HG03575 (cell line): ENCODE data around the gene PAK2.

Experiments used
- ATAC-seq: cut with Tn5 transposase; IDR thresholded peaks from one replicate; pipeline ENCODE4 v1.9.1; 2021; ENCODE audit not compliant: unreplicated experiment, insufficient number of reproducible peaks, low FRiP score; ENCODE audit errors: extremely low read depth

PAK2 gene

GRCh38 chr3:196774191-196774820, 34.6 kb downstream of the PAK2 start:
- no peak for ATAC-seq

GRCh38 chr3:196774848-196775422, 35.3 kb downstream of the PAK2 start:
- no peak for ATAC-seq

GRCh38 chr3:196775938-196776337, 36.3 kb downstream of the PAK2 start:
- ATAC-seq = no peak

GRCh38 chr3:196777836-196778235, 38.2 kb downstream of the PAK2 start:
- ATAC-seq = no peak

GRCh38 chr3:196778755-196779154, 39.1 kb downstream of the PAK2 start:
- no peak for ATAC-seq

GRCh38 chr3:196782511-196782910, 42.9 kb downstream of the PAK2 start:
- no peak for ATAC-seq

- no peak for ATAC-seq
Measured at GRCh38 chr3:196788528-196788927, 48.9 kb downstream of the PAK2 start.

GRCh38 chr3:196789885-196790359, 50.3 kb downstream of the PAK2 start:
- no peak for ATAC-seq

GRCh38 chr3:196790636-196791035, 51.0 kb downstream of the PAK2 start:
- ATAC-seq = no peak

- no peak for ATAC-seq
Measured at GRCh38 chr3:196792771-196793170, 53.1 kb downstream of the PAK2 start.

- no peak for ATAC-seq
Measured at GRCh38 chr3:196793246-196793645, 53.6 kb downstream of the PAK2 start.

- ATAC-seq = no peak
Measured at GRCh38 chr3:196794467-196794866, 54.8 kb downstream of the PAK2 start.

GRCh38 chr3:196796317-196796716, 56.7 kb downstream of the PAK2 start:
- ATAC-seq = no peak

- ATAC-seq = no peak
Measured at GRCh38 chr3:196800742-196801434, 61.2 kb downstream of the PAK2 start.

GRCh38 chr3:196803891-196804468, 64.3 kb downstream of the PAK2 start:
- ATAC-seq = no peak

GRCh38 chr3:196804773-196805172, 65.1 kb downstream of the PAK2 start:
- no peak for ATAC-seq

GRCh38 chr3:196810963-196811581, 71.4 kb downstream of the PAK2 start:
- ATAC-seq = no peak

- ATAC-seq = no peak
Measured at GRCh38 chr3:196812853-196813252, 73.2 kb downstream of the PAK2 start.

GRCh38 chr3:196813903-196814302, 74.2 kb downstream of the PAK2 start:
- no peak for ATAC-seq
